Activated CD4-positive, alpha-beta T cell treated with anti-CD3 and anti-CD28 coated beads, Interleukin-2, amount 10 ng/mL, durations not matched to agents 7 days and 5 days (primary cell): Measurements from ENCODE around the gene POLR3C. TPM values are rescaled to one million over a fixed set of nuclear protein-coding genes. Genes with fewer than 3 reads are reported as not detected.

Source experiments
- CTCF ChIA-PET: fragments of 350-600 bp; sonication (Branson Sonifier 250); formaldehyde crosslinking; loops from one replicate; lab custom pipeline; 2021; ENCODE audit warnings: antibody characterized with exemption; lab: Charles Lee
- POLR2A ChIA-PET: fragments of 350-600 bp; sonication (Branson Sonifier 250); formaldehyde crosslinking; loops from one replicate; lab custom pipeline; 2021; ENCODE audit warnings: antibody characterized with exemption; lab: Charles Lee
- DNase-seq: peaks from one replicate; pipeline ENCODE4 v3.0.0-alpha.2; 2020
- H3K27ac Mint-ChIP-seq: one replicate; pipeline ENCODE4 v1.8.0; 2021; ENCODE audit warnings: mild to moderate bottlenecking, moderate library complexity, mixed read lengths
- H3K27me3 Mint-ChIP-seq: one replicate; pipeline ENCODE4 v1.8.0; 2021; ENCODE audit warnings: mixed read lengths
- H3K36me3 Mint-ChIP-seq: one replicate; pipeline ENCODE4 v1.8.0; 2021; ENCODE audit warnings: low read depth, mixed read lengths
- H3K4me1 Mint-ChIP-seq: one replicate; pipeline ENCODE4 v1.8.0; 2021; ENCODE audit warnings: mixed read lengths
- H3K4me3 Mint-ChIP-seq: one replicate; pipeline ENCODE4 v1.8.0; 2021; ENCODE audit warnings: mild to moderate bottlenecking, moderate library complexity, mixed read lengths
- H3K9me3 Mint-ChIP-seq: one replicate; pipeline ENCODE4 v1.8.0; 2021; ENCODE audit warnings: mixed read lengths
- total RNA-seq, 2 experiments: library from RNA; stranded (reverse); gene quantifications; one replicate each; pipeline ENCODE4 v1.2.3, GENCODE V29; 2021

POLR3C gene
- total RNA-seq, 2 experiments from 2014 or later: 34.5 to 38.7 TPM

- ChIA-PET POLR2A (interaction anchor here (1.0 to 1.5 kb wide), 3 partner anchors 9 to 393 kb away, joined by 3 to 5 read pairs (median 4); partner anchors contain the start of gene RBM8A), CTCF (interaction anchor here (0.6 to 8.4 kb wide), 15 partner anchors 9 to 174 kb away, joined by 3 to 141 read pairs (median 5); partner anchors contain the start of genes ANKRD35 and NUDT17)
- DNase-seq: peak; percentile 55
- H3K27ac Mint-ChIP-seq: peak overlapping the region; percentile 88
- no peaks in the 10 kb centered on the region for H3K9me3 Mint-ChIP-seq
- H3K4me3 Mint-ChIP-seq: peak overlapping the region; percentile 91
- peaks cover 24% of the 10 kb centered on the region for H3K4me1 Mint-ChIP-seq
- peaks cover 15% of the 10 kb centered on the region for H3K36me3 Mint-ChIP-seq
- peaks cover 5% of the 10 kb centered on the region for H3K27me3 Mint-ChIP-seq
These were observed 34.4 kb downstream of the POLR3C start for GRCh38 chr1:145858238-145858900.

DNA sequence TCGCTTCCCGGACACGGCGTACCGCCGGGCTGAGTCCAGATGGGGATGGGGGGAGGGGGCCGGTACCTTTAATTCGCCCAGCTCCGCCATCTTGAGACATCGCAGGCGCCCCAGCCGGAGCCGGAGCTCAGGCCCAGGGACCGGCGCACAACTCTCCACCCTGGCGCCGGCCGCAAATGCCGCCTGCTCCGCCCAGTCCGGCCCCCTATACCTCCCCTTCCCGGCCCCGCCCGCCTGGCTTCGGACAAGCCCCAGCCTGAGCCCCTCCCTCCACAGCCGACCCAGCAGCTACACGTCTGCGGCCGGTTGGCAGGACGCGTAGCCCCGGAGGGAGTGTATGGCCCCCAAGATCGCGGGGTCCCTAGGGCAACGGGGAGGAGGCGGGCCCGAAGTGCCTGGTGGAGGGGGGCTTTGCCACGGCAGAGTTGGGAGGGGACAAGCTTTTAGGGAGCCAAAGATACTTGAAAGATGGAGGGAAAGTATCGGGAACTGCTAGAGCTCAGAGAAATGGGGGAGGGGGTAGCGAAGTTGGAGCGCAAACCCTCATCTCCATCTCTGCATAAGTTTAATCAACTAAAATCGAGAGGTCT, 35.0 kb downstream of the POLR3C start, which contains the start of gene PIAS3:
Gene PIAS3 (minus strand): TSS at position 181 of the 590 bp plus-strand sequence. CDS start 91 bp downstream, at position 90.
- peak within 1 kb of the TSS; percentile 88 for H3K27ac Mint-ChIP-seq
- H3K36me3 Mint-ChIP-seq: peaks cover 11% of the 10 kb centered on the region
- DNase-seq: peak; percentile 87
- POLR2A ChIA-PET: interaction anchor here (0.9 to 1.5 kb wide), 4 partner anchors 10 to 394 kb away, joined by 3 to 5 read pairs (median 4); partner anchors contain the start of gene RBM8A
- H3K4me1 Mint-ChIP-seq: peaks cover 24% of the 10 kb centered on the region
- CTCF ChIA-PET: interaction anchor here (0.6 to 8.4 kb wide), 15 partner anchors 9 to 173 kb away, joined by 3 to 141 read pairs (median 4); partner anchors contain the start of genes ANKRD35 and NUDT17
- H3K9me3 Mint-ChIP-seq: no peaks in the 10 kb centered on the region
- H3K4me3 Mint-ChIP-seq: peak within 1 kb of the TSS; percentile 91
- peaks cover 10% of the 10 kb centered on the region for H3K27me3 Mint-ChIP-seq

GRCh38 chr1:145859491-145860023, 35.6 kb downstream of the POLR3C start:
- CTCF ChIA-PET: interaction anchor here (0.6 to 8.4 kb wide), 14 partner anchors 8 to 159 kb away, joined by 3 to 141 read pairs (median 5); partner anchors contain the start of genes ANKRD35, LIX1L and NUDT17

DNA sequence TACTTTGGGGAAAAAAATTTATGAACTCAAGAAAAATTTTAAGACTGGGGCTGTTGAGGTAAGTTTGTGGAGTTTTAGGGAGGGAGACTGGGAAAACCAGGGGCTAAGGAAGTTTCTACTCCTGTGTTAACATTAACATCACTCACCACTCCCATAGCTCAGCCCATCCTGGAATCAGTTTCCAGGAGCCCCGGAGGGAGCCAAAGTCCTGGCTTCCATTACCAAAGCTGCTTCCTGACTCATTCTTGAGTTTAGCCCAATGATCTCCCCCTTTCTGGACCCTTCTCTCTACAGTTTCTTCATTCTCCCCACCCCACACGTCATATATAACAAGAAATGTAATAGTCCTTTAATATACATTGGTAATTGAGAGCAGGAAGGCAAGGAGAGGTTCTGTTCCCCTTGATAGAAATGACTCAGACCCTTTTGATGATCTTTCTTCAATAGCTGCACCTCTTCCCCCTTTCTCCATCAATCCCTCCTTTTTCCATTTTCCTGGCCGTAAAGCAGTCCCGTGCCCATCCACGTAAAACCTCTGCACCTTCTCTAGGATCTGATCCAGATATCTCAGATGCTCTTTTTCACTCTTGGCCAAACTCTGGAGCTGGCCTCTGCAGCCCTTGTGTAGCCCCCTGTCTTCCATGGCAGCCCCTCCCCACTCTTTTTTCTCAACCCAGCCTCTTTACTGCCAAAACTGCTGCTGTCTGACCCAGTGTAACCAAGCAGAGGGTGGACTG, 39.5 kb downstream of the POLR3C start:
- ChIA-PET CTCF (interaction anchor here (0.6 to 1.4 kb wide), 10 partner anchors 9 to 169 kb away, joined by 3 to 5 read pairs (median 3); partner anchors contain the start of gene NUDT17), POLR2A (no interaction called here)
- no peak overlapping the region for H3K4me3 Mint-ChIP-seq

More at GRCh38 chr1:145859491-145860023, 35.6 kb downstream of the POLR3C start:
- peaks cover 10% of the 10 kb centered on the region for H3K27me3 Mint-ChIP-seq
- no peaks in the 10 kb centered on the region for H3K9me3 Mint-ChIP-seq
- peak overlapping the region; percentile 88 for H3K27ac Mint-ChIP-seq
- peak overlapping the region; percentile 91 for H3K4me3 Mint-ChIP-seq
- peaks cover 11% of the 10 kb centered on the region for H3K36me3 Mint-ChIP-seq
- POLR2A ChIA-PET: interaction anchor here (0.9 to 1.5 kb wide), 4 partner anchors 10 to 394 kb away, joined by 3 to 5 read pairs (median 4); partner anchors contain the start of gene RBM8A
- DNase-seq: peak; percentile 80
- H3K4me1 Mint-ChIP-seq: peaks cover 24% of the 10 kb centered on the region

DNA sequence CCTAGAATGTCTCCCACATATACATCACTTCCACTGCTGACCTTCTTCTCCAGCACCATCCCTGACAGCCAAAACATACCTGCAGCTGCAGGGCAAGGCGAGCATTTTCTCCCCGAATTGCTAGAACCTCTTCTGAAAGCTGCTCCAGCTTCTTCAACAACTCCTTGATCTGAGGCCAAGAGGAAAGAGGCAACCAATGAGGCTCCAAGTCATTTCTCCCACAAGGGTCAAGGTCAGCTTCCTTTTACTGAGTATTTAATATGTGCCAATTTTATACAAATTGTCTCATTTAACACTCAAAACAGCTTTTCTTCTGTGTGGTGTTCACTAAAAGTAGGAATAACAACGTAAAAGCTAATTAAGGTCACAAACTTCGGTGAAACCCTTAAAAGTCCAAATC, 44.2 kb downstream of the POLR3C start:
- no peak overlapping the region for H3K27ac Mint-ChIP-seq
- H3K27me3 Mint-ChIP-seq: peaks cover 45% of the 10 kb centered on the region
- no peak for DNase-seq
- H3K36me3 Mint-ChIP-seq: no peaks in the 10 kb centered on the region
- no peaks in the 10 kb centered on the region for H3K9me3 Mint-ChIP-seq
- ChIA-PET POLR2A (interaction anchor here (0.6 kb wide), 1 partner anchor 29 kb away, joined by 3 read pairs; no protein-coding TSS in a partner anchor), CTCF (interaction anchor here (2.7 to 6.8 kb wide), 2 partner anchors 15 to 22 kb away, joined by 19 to 63 read pairs; partner anchors contain the start of genes ANKRD35 and NUDT17)
- no peak overlapping the region for H3K4me3 Mint-ChIP-seq
- peaks cover 18% of the 10 kb centered on the region for H3K4me1 Mint-ChIP-seq

More for the DNA sequence above, 39.5 kb downstream of the POLR3C start:
- Mint-ChIP-seq H3K27ac (no peak overlapping the region), H3K4me1 (peaks cover 8% of the 10 kb centered on the region), H3K27me3 (peaks cover 33% of the 10 kb centered on the region), H3K36me3 (no peaks in the 10 kb centered on the region), H3K9me3 (no peaks in the 10 kb centered on the region)
- DNase-seq: no peak

- no peaks in the 10 kb centered on the region for H3K9me3 Mint-ChIP-seq
- DNase-seq: peak; percentile 49
- no peaks in the 10 kb centered on the region for H3K36me3 Mint-ChIP-seq
- ChIA-PET CTCF (interaction anchor here (1.0 to 6.8 kb wide), 8 partner anchors 9 to 55 kb away, joined by 3 to 63 read pairs (median 8); partner anchors contain the start of genes ANKRD35, NUDT17, PIAS3 and RBM8A), POLR2A (interaction anchor here (0.6 to 1.1 kb wide), 2 partner anchors 13 to 16 kb away, joined by 3 read pairs; no protein-coding TSS in a partner anchor)
- peak overlapping the region; percentile 66 for H3K4me3 Mint-ChIP-seq
- H3K27me3 Mint-ChIP-seq: peaks cover 50% of the 10 kb centered on the region
- H3K4me1 Mint-ChIP-seq: peaks cover 18% of the 10 kb centered on the region
- peak overlapping the region; percentile 63 for H3K27ac Mint-ChIP-seq
These were observed 48.3 kb downstream of the POLR3C start for GRCh38 chr1:145871994-145872924.

DNA sequence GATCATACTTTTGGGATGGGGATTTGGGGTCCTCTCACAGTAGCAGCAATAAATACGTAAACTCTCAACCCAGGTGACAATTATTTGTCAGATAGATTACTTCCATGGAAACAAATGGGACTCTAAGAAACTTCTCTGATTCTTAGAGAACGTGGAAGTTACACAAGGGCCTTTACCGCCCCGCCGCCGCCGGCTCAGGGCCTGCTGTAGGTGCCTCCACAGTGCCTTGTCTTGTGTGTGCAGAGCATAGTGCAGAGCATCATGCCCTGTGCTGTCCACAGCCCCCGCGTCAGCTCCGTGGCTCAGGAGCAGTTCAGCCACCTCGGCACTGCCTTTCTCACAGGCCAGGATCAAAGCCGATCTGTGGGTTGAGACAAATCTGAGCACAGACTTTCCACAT, 50.6 kb downstream of the POLR3C start:
- Mint-ChIP-seq H3K4me3 (no peak overlapping the region), H3K9me3 (no peaks in the 10 kb centered on the region), H3K27ac (no peak overlapping the region), H3K4me1 (peaks cover 18% of the 10 kb centered on the region), H3K27me3 (peaks cover 38% of the 10 kb centered on the region), H3K36me3 (no peaks in the 10 kb centered on the region)
- ChIA-PET POLR2A (no interaction called here), CTCF (interaction anchor here (0.7 to 1.5 kb wide), 4 partner anchors 9 to 29 kb away, joined by 3 to 4 read pairs (median 4); partner anchors contain the start of genes NUDT17 and PIAS3)
- no peak for DNase-seq

DNA sequence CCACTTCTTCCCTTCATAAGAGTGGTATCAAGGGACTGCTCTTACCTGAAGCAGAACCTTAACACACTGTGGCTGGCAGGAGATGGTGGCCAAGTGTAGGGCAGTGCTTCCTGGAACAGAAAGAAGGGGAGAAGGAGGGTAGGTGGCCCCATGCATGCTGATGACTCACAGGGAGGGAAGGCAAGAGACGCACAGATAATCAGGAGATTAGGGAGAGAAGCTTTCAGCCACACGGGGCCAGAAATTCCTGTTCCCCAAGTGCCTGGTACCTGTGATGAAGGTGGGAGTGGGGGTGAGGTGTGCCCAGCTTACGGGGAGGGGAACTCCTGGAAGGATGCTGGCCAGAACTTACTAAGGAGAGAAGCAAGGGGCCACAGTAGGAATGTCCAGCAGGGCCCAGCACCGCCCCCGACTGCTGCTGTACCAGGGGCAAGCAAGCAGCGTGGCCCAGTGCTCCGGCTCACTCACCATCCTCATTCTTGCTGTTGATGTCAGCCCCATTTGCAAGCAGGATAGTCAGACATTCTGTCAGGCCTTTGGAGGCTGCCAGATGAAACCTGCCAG, 54.0 kb downstream of the POLR3C start:
- H3K27me3 Mint-ChIP-seq: peaks cover 36% of the 10 kb centered on the region
- no peaks in the 10 kb centered on the region for H3K36me3 Mint-ChIP-seq
- H3K9me3 Mint-ChIP-seq: no peaks in the 10 kb centered on the region
- no peak overlapping the region for H3K27ac Mint-ChIP-seq
- ChIA-PET POLR2A (no interaction called here), CTCF (interaction anchor here (0.9 kb wide), 1 partner anchor 32 kb away, joined by 4 read pairs; the partner anchor contains the start of gene NUDT17)
- H3K4me3 Mint-ChIP-seq: no peak overlapping the region
- no peak for DNase-seq
- peaks cover 1% of the 10 kb centered on the region for H3K4me1 Mint-ChIP-seq

GRCh38 chr1:145878724-145879123, 54.7 kb downstream of the POLR3C start:
- no peaks in the 10 kb centered on the region for H3K4me1 Mint-ChIP-seq
- no peaks in the 10 kb centered on the region for H3K9me3 Mint-ChIP-seq
- no peak overlapping the region for H3K4me3 Mint-ChIP-seq
- CTCF ChIA-PET: interaction anchor here (0.9 to 10.8 kb wide), 3 partner anchors 8 to 15 kb away, joined by 3 to 63 read pairs (median 3); no protein-coding TSS in a partner anchor
- peaks cover 36% of the 10 kb centered on the region for H3K27me3 Mint-ChIP-seq
- H3K27ac Mint-ChIP-seq: no peak overlapping the region
- H3K36me3 Mint-ChIP-seq: no peaks in the 10 kb centered on the region
- DNase-seq: no peak
- POLR2A ChIA-PET: no interaction called here

- no peaks in the 10 kb centered on the region for H3K36me3 Mint-ChIP-seq
- H3K4me3 Mint-ChIP-seq: no peak overlapping the region
- ChIA-PET CTCF (interaction anchor here (1.2 to 10.8 kb wide), 3 partner anchors 9 to 16 kb away, joined by 3 to 63 read pairs (median 10); no protein-coding TSS in a partner anchor), POLR2A (no interaction called here)
- DNase-seq: no peak
- no peak overlapping the region for H3K27ac Mint-ChIP-seq
- H3K4me1 Mint-ChIP-seq: peaks cover 2% of the 10 kb centered on the region
- H3K9me3 Mint-ChIP-seq: no peaks in the 10 kb centered on the region
- H3K27me3 Mint-ChIP-seq: peaks cover 39% of the 10 kb centered on the region
These were observed 55.8 kb downstream of the POLR3C start for GRCh38 chr1:145879775-145880174.
